Caco-2 (cell line): ENCODE measurements around the gene ZNF724. TPM values are rescaled to one million over a fixed set of nuclear protein-coding genes. Genes with fewer than 3 reads are reported as not detected.

Experiments used
- BruUV-seq: library from RNA; stranded (reverse); fragments of 400-500 nt; replicated peaks from 2 replicates; lab custom pipeline; 2021; lab: Mats Ljungman, UMichigan
- CTCF ChIA-PET: fragments of 300-600 bp; sonication (Branson Sonifier 250); formaldehyde crosslinking; loops from one replicate; lab custom pipeline; 2022; ENCODE audit warnings: antibody characterized with exemption; lab: Charles Lee
- POLR2A ChIA-PET: fragments of 300-600 bp; sonication (Branson Sonifier 250); formaldehyde crosslinking; loops from one replicate; lab custom pipeline; 2022; ENCODE audit warnings: antibody characterized with exemption; lab: Charles Lee
- DNase-seq, 2 experiments: peaks; one replicate each; pipeline versions ENCODE4 v3.0.0 to v3.0.0-alpha.2; 2020 to 2022
- H3K27me3 ChIP-seq: replicated peaks from 2 replicates; pipeline ENCODE4 v1.6.0; 2011; ENCODE audit warnings: low read length; ENCODE audit not compliant: control insufficient read depth, insufficient read depth
- H3K36me3 ChIP-seq: 2 replicates; pipeline ENCODE4 v1.5.1; 2011; ENCODE audit warnings: low read length; ENCODE audit not compliant: control insufficient read depth, insufficient read depth
- H3K4me1 ChIP-seq: fragments of 250-450 bp; sonication (Bioruptor Pico); 2 replicates; pipeline ENCODE4 v1.5.1; 2020; ENCODE audit warnings: mild to moderate bottlenecking
- H3K4me3 ChIP-seq: 2 replicates; pipeline ENCODE4 v1.5.1; 2011; ENCODE audit warnings: low read depth, mild to moderate bottlenecking, control low read depth, low read length
- H3K9me3 ChIP-seq: fragments of 250-450 bp; sonication (Bioruptor Pico); 2 replicates; pipeline ENCODE4 v1.5.1; 2020; ENCODE audit warnings: mild to moderate bottlenecking, moderate library complexity
- H3K27ac Mint-ChIP-seq: one replicate; pipeline ENCODE4 v1.8.0; 2022; ENCODE audit warnings: mixed read lengths; ENCODE audit not compliant: unreplicated experiment
- H3K27me3 Mint-ChIP-seq: one replicate; pipeline ENCODE4 v1.8.0; 2022; ENCODE audit warnings: mixed read lengths; ENCODE audit not compliant: insufficient read depth, unreplicated experiment
- H3K36me3 Mint-ChIP-seq: one replicate; pipeline ENCODE4 v1.8.0; 2022; ENCODE audit warnings: mild to moderate bottlenecking, mixed read lengths; ENCODE audit not compliant: insufficient read depth, unreplicated experiment
- H3K4me1 Mint-ChIP-seq: one replicate; pipeline ENCODE4 v1.8.0; 2022; ENCODE audit warnings: low read depth, mixed read lengths; ENCODE audit not compliant: unreplicated experiment
- H3K4me3 Mint-ChIP-seq: one replicate; pipeline ENCODE4 v1.8.0; 2022; ENCODE audit warnings: mild to moderate bottlenecking, moderate library complexity, mixed read lengths; ENCODE audit not compliant: unreplicated experiment
- H3K9me3 Mint-ChIP-seq: one replicate; pipeline ENCODE4 v1.8.0; 2022; ENCODE audit warnings: mixed read lengths; ENCODE audit not compliant: unreplicated experiment
- CTCF ChIP-seq, 2 experiments: fragments of 200-600 bp in 1 of 2; IDR thresholded peaks; 1 replicate in 1 of 2; 2 replicates in 1 of 2; pipeline versions ENCODE4 v1.5.1 to v1.8.0; 2011 to 2022; ENCODE audit warnings: antibody characterized with exemption in 1 of 2, control low read depth in 1 of 2, inconsistent platforms in 1 of 2, low read depth in 1 of 2, low read length in 1 of 2, mild to moderate bottlenecking in 1 of 2, moderate library complexity in 1 of 2; ENCODE audit not compliant: insufficient read depth in 1 of 2, severe bottlenecking in 1 of 2, unreplicated experiment in 1 of 2
- intact Hi-C: fragments of 100-400 bp; cut with micrococcal nuclease; formaldehyde crosslinking; loops from one replicate; pipeline ENCODE4 v1.10.0; 2022; ENCODE audit not compliant: unreplicated experiment
- total RNA-seq: library from RNA; stranded (reverse); gene quantifications from 2 replicates; pipeline ENCODE4 v1.2.3, GENCODE V29; 2022

Gene ZNF724
- total RNA-seq, 1 experiment from 2014 or later, result 10.6 TPM

- Mint-ChIP-seq H3K27me3 (no peaks in the 10 kb centered on the region), H3K4me3 (no peak overlapping the region), H3K4me1 (no peaks in the 10 kb centered on the region), H3K36me3 (no peaks in the 10 kb centered on the region), H3K27ac (no peak overlapping the region), H3K9me3 (peaks cover 12% of the 10 kb centered on the region)
- intact Hi-C loops, result loop anchor here (5.0 kb wide), 1 partner anchor 257 kb away; no protein-coding TSS in a partner anchor
- no peaks in the 10 kb centered on the region for H3K36me3 ChIP-seq
- peaks cover 6% of the 10 kb centered on the region; the same call in 1 of the 2 replicates for H3K9me3 ChIP-seq
- TF ChIP-seq CTCF (IDR thresholded peaks at IDR 0.05; ENCODE audit: insufficient read depth in 1 of 2, low read depth in 1 of 2, low read length in 1 of 2, severe bottlenecking in 1 of 2, unreplicated experiment in 1 of 2), result no peak
- DNase-seq, result no peak
- ChIA-PET CTCF (interaction anchor here (0.5 kb wide), 1 partner anchor 97 kb away, joined by 5 read pairs; no protein-coding TSS in a partner anchor), POLR2A (no interaction called here)
- no peaks in the 10 kb centered on the region for H3K27me3 ChIP-seq
- no TSS peak for BruUV-seq
- no peaks in the 10 kb centered on the region for H3K4me1 ChIP-seq
- no peak overlapping the region for H3K4me3 ChIP-seq
These were observed 59.9 kb downstream of the ZNF724 start for GRCh38 chr19:23190341-23190740.

- no TSS peak for BruUV-seq
- Mint-ChIP-seq H3K4me3 (no peak overlapping the region), H3K27ac (no peak overlapping the region), H3K36me3 (no peaks in the 10 kb centered on the region), H3K4me1 (no peaks in the 10 kb centered on the region), H3K9me3 (peaks cover 56% of the 10 kb centered on the region), H3K27me3 (no peaks in the 10 kb centered on the region)
- POLR2A ChIA-PET, result no interaction called here
- no peaks in the 10 kb centered on the region for H3K27me3 ChIP-seq
- no peak overlapping the region for H3K4me3 ChIP-seq
- intact Hi-C loops, result no loop called here
- no peak for TF ChIP-seq CTCF (IDR thresholded peaks at IDR 0.05; ENCODE audit: insufficient read depth in 1 of 2, low read depth in 1 of 2, low read length in 1 of 2, severe bottlenecking in 1 of 2, unreplicated experiment in 1 of 2)
- no peaks in the 10 kb centered on the region for H3K36me3 ChIP-seq
- CTCF ChIA-PET, result no interaction called here
- no peaks in the 10 kb centered on the region for H3K9me3 ChIP-seq
- H3K4me1 ChIP-seq, result no peaks in the 10 kb centered on the region
- no peak for DNase-seq
These were observed 66.9 kb downstream of the ZNF724 start for GRCh38 chr19:23183251-23183650.

Other genes starting within 250 kb of the ZNF724 start
- not detected in 2 replicates for gene ZNF728, start 247.2 kb downstream of the ZNF724 start, total RNA-seq
- gene ZNF730, start 133.4 kb downstream of the ZNF724 start, total RNA-seq, result not detected in 2 replicates
- 22.6 and 23.7 TPM in 2 replicates for gene ZNF91, start 145.1 kb upstream of the ZNF724 start, total RNA-seq